ENCODE measurements around the gene KCNK2. TPM values are rescaled to one million over a fixed set of nuclear protein-coding genes. Genes with fewer than 3 reads are reported as not detected.

Gene KCNK2
- polyA plus RNA-seq, 1 donor (not counting 4 experiments of a cell fraction or from before 2014, with no cell fraction given), result 0.10 TPM

DNA sequence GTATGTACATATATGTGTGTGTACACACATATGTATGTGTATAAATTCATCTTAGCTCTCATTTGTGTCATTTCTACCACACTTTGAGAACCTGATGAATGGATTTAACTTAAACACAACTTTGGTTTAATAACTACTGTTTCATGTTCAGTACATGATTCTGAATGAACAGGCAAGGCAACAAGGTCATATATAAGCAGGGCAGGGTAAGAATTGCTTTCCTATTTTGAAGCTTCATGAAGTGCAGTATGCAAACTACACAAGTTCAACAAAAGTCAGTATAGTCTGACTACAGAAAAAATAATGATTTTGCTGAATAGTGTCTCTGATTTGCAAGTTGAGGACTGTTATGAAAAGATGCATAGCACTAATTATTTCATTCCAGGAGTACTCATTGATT is 127.6 kb downstream of the KCNK2 start:
- TF ChIP-seq CTCF (optimal IDR thresholded peaks at IDR 0.05 in 1 of 3, IDR thresholded peaks at IDR 0.05 in 1 of 3, conservative IDR thresholded peaks at IDR 0.05 in 1 of 3; ENCODE audit: extremely low read depth in 1 of 3, insufficient read depth in 2 of 3, low read length in 3 of 3) (no peak), EZH2 (IDR thresholded peaks at IDR 0.05; ENCODE audit: low read length) (no peak)
- H3K79me2 ChIP-seq (ENCODE audit: control insufficient read depth, insufficient read depth, low read length), result no peaks in the 10 kb centered on the region
- dilution Hi-C loops (cut with MboI; ENCODE audit: extremely low pct_ligation_motif_present, low sequenced_read_pairs), result no loop called here
- no peaks in the 10 kb centered on the region for H3K9me3 ChIP-seq (ENCODE audit: control insufficient read depth, low read depth, low read length)
- FAIRE-seq (no peak), DNase-seq (ENCODE audit: low read depth, low spot score) (no peak)
- no peak overlapping the region for H3K27ac ChIP-seq (ENCODE audit: control insufficient read depth, insufficient read depth, low read length)
- H3K9me1 ChIP-seq (ENCODE audit: control insufficient read depth, extremely low read depth, insufficient read depth, low read length), result no peaks in the 10 kb centered on the region
- H3K4me2 ChIP-seq (ENCODE audit: control insufficient read depth, extremely low read depth, insufficient read depth, low read depth, low read length), result no peak overlapping the region
- H4K20me1 ChIP-seq (ENCODE audit: control insufficient read depth, extremely low read depth, insufficient read depth, low read length), result no peaks in the 10 kb centered on the region
- H3K27me3 ChIP-seq (ENCODE audit: control insufficient read depth, extremely low read depth, insufficient read depth, low read length), result no peaks in the 10 kb centered on the region
- H3K4me1 ChIP-seq (ENCODE audit: control insufficient read depth, extremely low read depth, insufficient read depth, low read length), result no peaks in the 10 kb centered on the region
- no peak overlapping the region for H3K4me3 ChIP-seq (ENCODE audit: control insufficient read depth in 2 of 3, extremely low read depth in 1 of 3, insufficient read depth in 2 of 3, low read depth in 1 of 3, low read length in 3 of 3)
- no peaks in the 10 kb centered on the region for H3K36me3 ChIP-seq (ENCODE audit: control insufficient read depth in 2 of 2, extremely low read depth in 1 of 2, insufficient read depth in 2 of 2, low read length in 2 of 2)
- H3K9ac ChIP-seq (ENCODE audit: control insufficient read depth, extremely low read depth, insufficient read depth, low read length), result no peak overlapping the region
- H2AFZ ChIP-seq (ENCODE audit: control insufficient read depth, low read length), result no peak overlapping the region

- no peak overlapping the region for H3K27ac ChIP-seq (ENCODE audit: control insufficient read depth, insufficient read depth, low read length)
- no peak overlapping the region for H2AFZ ChIP-seq (ENCODE audit: control insufficient read depth, low read length)
- dilution Hi-C loops (cut with MboI; ENCODE audit: extremely low pct_ligation_motif_present, low sequenced_read_pairs), result no loop called here
- DNase-seq (ENCODE audit: low read depth, low spot score), result no peak
- no peak for FAIRE-seq
- no peaks in the 10 kb centered on the region for H3K9me3 ChIP-seq (ENCODE audit: control insufficient read depth, low read depth, low read length)
- H3K79me2 ChIP-seq (ENCODE audit: control insufficient read depth, insufficient read depth, low read length), result no peaks in the 10 kb centered on the region
- H3K27me3 ChIP-seq (ENCODE audit: control insufficient read depth, extremely low read depth, insufficient read depth, low read length), result no peaks in the 10 kb centered on the region
- H3K4me2 ChIP-seq (ENCODE audit: control insufficient read depth, extremely low read depth, insufficient read depth, low read depth, low read length), result no peak overlapping the region
- no peak overlapping the region for H3K9ac ChIP-seq (ENCODE audit: control insufficient read depth, extremely low read depth, insufficient read depth, low read length)
- no peaks in the 10 kb centered on the region for H3K9me1 ChIP-seq (ENCODE audit: control insufficient read depth, extremely low read depth, insufficient read depth, low read length)
- H3K4me1 ChIP-seq (ENCODE audit: control insufficient read depth, extremely low read depth, insufficient read depth, low read length), result no peaks in the 10 kb centered on the region
- TF ChIP-seq EZH2 (IDR thresholded peaks at IDR 0.05; ENCODE audit: low read length) (no peak), CTCF (optimal IDR thresholded peaks at IDR 0.05 in 1 of 3, IDR thresholded peaks at IDR 0.05 in 1 of 3, conservative IDR thresholded peaks at IDR 0.05 in 1 of 3; ENCODE audit: extremely low read depth in 1 of 3, insufficient read depth in 2 of 3, low read length in 3 of 3) (no peak)
- H3K36me3 ChIP-seq (ENCODE audit: control insufficient read depth in 2 of 2, extremely low read depth in 1 of 2, insufficient read depth in 2 of 2, low read length in 2 of 2), result no peaks in the 10 kb centered on the region
- no peaks in the 10 kb centered on the region for H4K20me1 ChIP-seq (ENCODE audit: control insufficient read depth, extremely low read depth, insufficient read depth, low read length)
- H3K4me3 ChIP-seq (ENCODE audit: control insufficient read depth in 2 of 3, extremely low read depth in 1 of 3, insufficient read depth in 2 of 3, low read depth in 1 of 3, low read length in 3 of 3), result no peak overlapping the region
These were observed 133.3 kb downstream of the KCNK2 start for GRCh38 chr1:215215846-215216245.

All from keratinocyte (primary cell).